SK-N-SH treated with all-trans-retinoic acid at 6 μM for 48 hours (cell line): ENCODE measurements around the gene HS3ST2.

Experiments used
- ATAC-seq: fragments of 200-7000 bp; cut with Tn5 transposase; 3 replicates; pipeline ENCODE4 v1.9.1; 2020; ENCODE audit warnings: mild to moderate bottlenecking, moderate library complexity
- ARNTL ChIP-seq: fragments of 450-650 bp; formaldehyde crosslinking; IDR thresholded peaks from 2 replicates; pipeline ENCODE4 v1.5.0; 2020; ENCODE audit warnings: low read depth, mild to moderate bottlenecking, moderate library complexity, borderline replicate concordance
- BACH2 ChIP-seq: fragments of 250-450 bp; sonication (Bioruptor Pico); IDR thresholded peaks from 2 replicates; pipeline ENCODE4 v1.9.0; 2021; ENCODE audit warnings: mild to moderate bottlenecking, borderline replicate concordance
- CREB5 ChIP-seq: fragments of 250-450 bp; sonication (Bioruptor Pico); IDR thresholded peaks from 2 replicates; pipeline ENCODE4 v1.5.1; 2020; ENCODE audit warnings: low read depth, mild to moderate bottlenecking, moderate library complexity
- CSDC2 ChIP-seq: fragments of 250-450 bp; sonication (Bioruptor Pico); IDR thresholded peaks from 2 replicates; pipeline ENCODE4 v1.5.0; 2020; ENCODE audit warnings: mild to moderate bottlenecking, moderate library complexity
- CSRNP3 ChIP-seq: fragments of 250-450 bp; sonication (Bioruptor Pico); IDR thresholded peaks from 2 replicates; pipeline ENCODE4 v1.5.1; 2021; ENCODE audit warnings: mild to moderate bottlenecking, moderate library complexity
- ESRRG ChIP-seq: fragments of 250-450 bp; sonication (Bioruptor Pico); IDR thresholded peaks from 2 replicates; pipeline ENCODE4 v1.6.1; 2021; ENCODE audit warnings: mild to moderate bottlenecking
- GLIS3 ChIP-seq: fragments of 250-450 bp; sonication (Bioruptor Pico); IDR thresholded peaks from 2 replicates; pipeline ENCODE4 v1.5.0; 2020; ENCODE audit warnings: mild to moderate bottlenecking, moderate library complexity
- ISL1 ChIP-seq: fragments of 250-450 bp; sonication (Bioruptor Pico); IDR thresholded peaks from 2 replicates; pipeline ENCODE4 v2.1.2; 2022; ENCODE audit warnings: mild to moderate bottlenecking, moderate library complexity
- OSR1 ChIP-seq: fragments of 250-450 bp; sonication (Bioruptor Pico); IDR thresholded peaks from 2 replicates; pipeline ENCODE4 v1.8.0; 2022; ENCODE audit warnings: moderate library complexity, mild to moderate bottlenecking, inconsistent platforms
- PATZ1 ChIP-seq: fragments of 250-450 bp; sonication (Bioruptor Pico); IDR thresholded peaks from 2 replicates; pipeline ENCODE4 v1.8.0; 2020; ENCODE audit warnings: mild to moderate bottlenecking, moderate library complexity, borderline replicate concordance
- POU6F1 ChIP-seq: fragments of 250-450 bp; sonication (Bioruptor Pico); IDR thresholded peaks from 2 replicates; pipeline ENCODE4 v1.8.0; 2021; ENCODE audit warnings: low read depth, mild to moderate bottlenecking, moderate library complexity, borderline replicate concordance
- PPARA ChIP-seq: fragments of 250-450 bp; sonication (Bioruptor Pico); IDR thresholded peaks from 2 replicates; pipeline ENCODE4 v1.5.0; 2020; ENCODE audit warnings: mild to moderate bottlenecking, borderline replicate concordance
- RARB ChIP-seq: fragments of 250-450 bp; sonication (Bioruptor Pico); IDR thresholded peaks from 2 replicates; pipeline ENCODE4 v1.8.0; 2021; ENCODE audit warnings: mild to moderate bottlenecking, moderate library complexity
- SNAI2 ChIP-seq: fragments of 250-450 bp; sonication (Bioruptor Pico); IDR thresholded peaks from 2 replicates; pipeline ENCODE4 v1.5.0; 2020; ENCODE audit warnings: mild to moderate bottlenecking, moderate library complexity
- TCF4 ChIP-seq: fragments of 250-450 bp; sonication (Bioruptor Pico); IDR thresholded peaks from 2 replicates; pipeline ENCODE4 v1.8.0; 2021; ENCODE audit warnings: mild to moderate bottlenecking, moderate library complexity, borderline replicate concordance
- ZC3H10 ChIP-seq: fragments of 250-450 bp; sonication (Bioruptor Pico); IDR thresholded peaks from 2 replicates; pipeline ENCODE4 v1.5.1; 2021; ENCODE audit warnings: mild to moderate bottlenecking, moderate library complexity
- ZFP3 ChIP-seq: fragments of 250-450 bp; sonication (Bioruptor Pico); IDR thresholded peaks from 2 replicates; pipeline ENCODE4 v1.5.0; 2020; ENCODE audit warnings: mild to moderate bottlenecking, moderate library complexity
- ZFP30 ChIP-seq: fragments of 450-650 bp; formaldehyde crosslinking; IDR thresholded peaks from 2 replicates; pipeline ENCODE4 v1.5.0; 2022; ENCODE audit warnings: mild to moderate bottlenecking, moderate library complexity
- ZNF565 ChIP-seq: fragments of 450-650 bp; formaldehyde crosslinking; conservative IDR thresholded peaks from 2 replicates; pipeline ENCODE4 v1.5.0; 2020; ENCODE audit warnings: low read depth, mild to moderate bottlenecking, moderate library complexity
- ZNF70 ChIP-seq: fragments of 450-650 bp; formaldehyde crosslinking; IDR thresholded peaks from 2 replicates; pipeline ENCODE4 v1.5.0; 2020; ENCODE audit warnings: mild to moderate bottlenecking, moderate library complexity
- ZNF8 ChIP-seq: fragments of 450-650 bp; formaldehyde crosslinking; IDR thresholded peaks from 2 replicates; pipeline ENCODE4 v1.5.0; 2020; ENCODE audit warnings: mild to moderate bottlenecking, moderate library complexity

HS3ST2 gene

GRCh38 chr16:22932032-22932771 lies 118.2 kb downstream of the HS3ST2 start:
- TF ChIP-seq ARNTL (CRISPR knock-in tag) (no peak), ZC3H10 (no peak), ESRRG (no peak)
- no peak for ATAC-seq

- TF ChIP-seq RARB (CRISPR knock-in tag) = no peak
- no peak for TF ChIP-seq ZNF8 (CRISPR knock-in tag)
- no peak for TF ChIP-seq OSR1 (CRISPR knock-in tag)
- no peak for ATAC-seq
Observed at GRCh38 chr16:22933173-22933572, 119.2 kb downstream of the HS3ST2 start.

- no peak for TF ChIP-seq PPARA (CRISPR knock-in tag)
- TF ChIP-seq ARNTL (CRISPR knock-in tag) = no peak
- TF ChIP-seq ZFP3 (CRISPR knock-in tag) = no peak
- no peak for TF ChIP-seq CSRNP3 (CRISPR knock-in tag)
- TF ChIP-seq ZFP30 = no peak
- TF ChIP-seq OSR1 (CRISPR knock-in tag) = no peak
- no peak for TF ChIP-seq TCF4 (CRISPR knock-in tag)
- TF ChIP-seq ESRRG = no peak
- no peak for TF ChIP-seq ZNF70
- no peak for TF ChIP-seq PATZ1
- TF ChIP-seq POU6F1 (CRISPR knock-in tag) = no peak
- no peak for TF ChIP-seq ZNF565 (CRISPR knock-in tag)
- no peak for TF ChIP-seq SNAI2 (CRISPR knock-in tag)
- ATAC-seq = no peak
Observed at GRCh38 chr16:22934786-22935185, 120.8 kb downstream of the HS3ST2 start.

- no peak for ATAC-seq
- TF ChIP-seq ISL1 (CRISPR knock-in tag) (no peak), ZC3H10 (no peak), TCF4 (CRISPR knock-in tag) (no peak), PPARA (CRISPR knock-in tag) (no peak), GLIS3 (CRISPR knock-in tag) (no peak), SNAI2 (CRISPR knock-in tag) (no peak), CSDC2 (no peak), CREB5 (no peak), RARB (CRISPR knock-in tag) (no peak), PATZ1 (no peak), OSR1 (CRISPR knock-in tag) (no peak), BACH2 (CRISPR knock-in tag) (no peak), POU6F1 (CRISPR knock-in tag) (no peak), ZNF565 (CRISPR knock-in tag) (no peak), ZNF70 (no peak), ZFP30 (no peak), ZNF8 (CRISPR knock-in tag) (no peak), CSRNP3 (CRISPR knock-in tag) (no peak), ESRRG (no peak), ARNTL (CRISPR knock-in tag) (no peak)
Observed at GRCh38 chr16:22937169-22937568, 123.2 kb downstream of the HS3ST2 start.
